ENCODE results near the gene RPRD1A.

- TF ChIP-seq POLR2A (IDR thresholded peaks at IDR 0.05) (no peak), CTCF (IDR thresholded peaks at IDR 0.05) (no peak), POLR2AphosphoS5 (IDR thresholded peaks at IDR 0.05; ENCODE audit: insufficient read depth in 1 of 2, low read depth in 1 of 2) (no peak)
These were observed 125.2 kb downstream of the RPRD1A start for GRCh38 chr18:35942133-35942532.

Measured in vagina (tissue), 2 donors.